Stimulated activated naive CD8-positive, alpha-beta T cell treated with anti-CD3 and anti-CD28 coated beads, Interleukin-15, amount 100 ng/mL, for 72 hours (primary cell): ENCODE results near the gene ELK3.

Experiments used
- ATAC-seq: fragments of 150-1000 bp; cut with Tn5 transposase; 2 replicates; pipeline ENCODE4 v1.10.0; 2021; ENCODE audit warnings: mild to moderate bottlenecking, moderate library complexity
- DNase-seq, 2 donors: peaks; one replicate each; pipeline ENCODE4 v3.0.0; 2021 to 2022
- H3K27ac Mint-ChIP-seq, 2 donors: one replicate each; pipeline ENCODE4 v1.8.0; 2022; ENCODE audit warnings: mild to moderate bottlenecking in 2 of 2, mixed read lengths in 2 of 2, moderate library complexity in 2 of 2
- H3K27me3 Mint-ChIP-seq: one replicate; pipeline ENCODE4 v1.8.0; 2022; ENCODE audit warnings: mixed read lengths
- H3K4me1 Mint-ChIP-seq: one replicate; pipeline ENCODE4 v1.8.0; 2022; ENCODE audit warnings: mild to moderate bottlenecking, mixed read lengths
- H3K4me3 Mint-ChIP-seq, 2 donors: one replicate each; pipeline ENCODE4 v1.8.0; 2022; ENCODE audit warnings: mild to moderate bottlenecking in 2 of 2, mixed read lengths in 2 of 2, moderate library complexity in 1 of 2
- H3K9me3 Mint-ChIP-seq, 2 donors: one replicate each; pipeline ENCODE4 v1.8.0; 2022; ENCODE audit warnings: mixed read lengths in 2 of 2

ELK3 gene

DNA sequence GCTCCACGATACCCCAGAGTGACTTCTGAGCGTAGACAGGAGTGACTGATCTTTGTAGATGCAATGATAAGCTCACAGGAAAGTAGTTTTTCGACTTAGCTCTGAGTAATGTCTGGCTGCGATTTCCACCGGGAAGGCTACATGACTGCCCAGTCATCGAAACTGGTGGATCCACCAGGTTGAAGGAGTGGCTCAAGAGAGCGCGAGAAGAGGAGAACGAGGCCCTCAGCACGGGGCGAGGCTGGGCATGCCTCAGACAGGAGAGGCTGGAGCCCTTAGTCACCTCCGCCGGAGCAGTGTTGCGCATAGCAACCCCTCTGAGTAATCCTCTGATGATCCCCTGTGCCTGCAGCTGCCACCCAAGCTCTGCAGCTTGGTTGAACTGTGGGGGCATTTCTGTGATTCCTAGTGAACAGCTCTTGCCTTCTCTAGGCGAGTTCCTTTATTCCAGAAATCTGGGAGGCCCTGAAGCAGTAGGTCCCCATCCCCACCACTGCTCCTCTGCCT, 25.6 kb downstream of the ELK3 start:
- DNase-seq (no peak), ATAC-seq (no peak)
- no peaks in the 10 kb centered on the region for H3K27me3 Mint-ChIP-seq
- peaks cover 38% of the 10 kb centered on the region for H3K4me1 Mint-ChIP-seq
- H3K4me3 Mint-ChIP-seq = no peak overlapping the region
- no peaks in the 10 kb centered on the region for H3K9me3 Mint-ChIP-seq
- peak overlapping the region in 1 of 2 donors; percentile 25 for H3K27ac Mint-ChIP-seq

DNA sequence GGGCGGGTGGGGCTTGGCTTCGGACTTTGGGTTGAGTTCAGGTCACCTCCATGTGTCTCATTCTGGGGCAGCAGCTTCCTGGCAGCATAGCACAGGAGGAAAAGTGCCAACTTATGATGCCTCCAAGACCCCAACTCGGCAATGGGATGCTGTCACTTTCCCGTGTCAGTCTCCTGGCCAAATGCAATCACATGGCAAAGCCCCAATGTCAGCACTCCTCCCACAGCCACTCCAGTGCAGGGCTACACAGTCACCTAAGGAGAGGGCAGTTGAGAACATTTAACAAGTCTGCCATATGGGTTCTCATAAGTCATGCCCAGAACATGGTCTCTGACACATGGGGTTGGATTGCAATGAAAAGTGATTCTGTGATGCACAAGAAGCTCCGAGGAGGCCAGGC, 26.7 kb downstream of the ELK3 start:
- no peaks in the 10 kb centered on the region for H3K9me3 Mint-ChIP-seq
- H3K4me1 Mint-ChIP-seq = peaks cover 26% of the 10 kb centered on the region
- no peak overlapping the region for H3K27ac Mint-ChIP-seq
- no peaks in the 10 kb centered on the region for H3K27me3 Mint-ChIP-seq
- ATAC-seq (no peak), DNase-seq (no peak)
- H3K4me3 Mint-ChIP-seq = no peak overlapping the region

DNA sequence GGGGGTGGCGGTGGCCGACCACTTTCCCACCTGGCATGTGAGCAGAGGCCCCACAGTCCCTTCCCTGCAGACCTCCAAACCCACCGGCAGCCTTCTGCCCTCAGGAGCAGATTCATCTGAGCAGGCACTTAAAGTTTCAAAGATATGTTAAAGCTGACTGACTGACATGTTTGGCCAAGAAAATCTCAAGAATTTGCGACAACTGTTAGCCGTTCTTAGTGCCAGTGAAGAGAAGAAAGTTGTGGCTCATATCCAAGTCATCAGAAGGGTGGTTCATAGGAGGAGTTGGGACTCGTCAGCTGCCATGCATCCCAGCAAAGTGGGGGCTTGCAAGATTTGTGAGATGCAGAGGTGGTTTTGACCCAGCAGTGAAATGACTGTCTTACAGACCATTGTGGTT, 27.2 kb downstream of the ELK3 start:
- H3K9me3 Mint-ChIP-seq = no peaks in the 10 kb centered on the region
- peaks cover 24% of the 10 kb centered on the region for H3K4me1 Mint-ChIP-seq

DNA sequence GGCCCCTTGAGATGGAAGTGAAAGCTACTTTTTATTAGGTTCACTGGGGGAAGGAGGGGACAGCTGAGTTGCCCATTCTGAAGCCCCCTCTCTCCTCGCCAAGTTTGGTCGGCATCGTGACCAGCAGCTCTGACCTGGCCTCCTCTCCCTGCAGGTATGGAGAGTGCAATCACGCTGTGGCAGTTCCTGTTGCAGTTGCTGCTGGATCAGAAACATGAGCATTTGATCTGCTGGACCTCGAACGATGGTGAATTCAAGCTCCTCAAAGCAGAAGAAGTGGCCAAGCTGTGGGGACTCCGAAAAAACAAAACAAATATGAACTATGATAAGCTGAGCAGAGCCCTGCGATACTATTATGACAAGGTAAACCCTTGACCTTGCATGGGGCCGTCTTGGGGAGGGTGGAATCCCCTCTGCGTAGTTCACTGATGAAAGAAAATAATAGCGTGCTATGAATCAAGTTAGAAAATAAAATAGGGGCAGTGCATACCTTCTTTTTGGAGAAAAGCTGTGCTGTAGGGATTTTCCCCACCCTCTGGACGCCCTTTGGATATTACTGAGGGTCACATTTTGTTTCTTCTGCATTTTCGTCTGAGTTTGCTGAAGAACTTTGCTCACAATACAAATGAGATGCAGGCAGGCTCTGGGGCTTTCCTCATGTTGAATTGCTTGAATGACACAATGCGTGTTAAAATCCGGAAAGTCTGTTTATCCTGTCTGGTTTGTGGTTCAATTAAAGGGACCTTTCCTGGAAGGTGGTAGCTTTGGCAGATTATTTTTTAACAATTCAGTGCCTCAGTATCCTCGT, 29.4 kb downstream of the ELK3 start:
- no peak overlapping the region for H3K4me3 Mint-ChIP-seq
- DNase-seq = no peak
- no peaks in the 10 kb centered on the region for H3K27me3 Mint-ChIP-seq
- H3K4me1 Mint-ChIP-seq = peaks cover 34% of the 10 kb centered on the region
- H3K27ac Mint-ChIP-seq = no peak overlapping the region
- no peak for ATAC-seq
- H3K9me3 Mint-ChIP-seq = no peaks in the 10 kb centered on the region

More for the DNA sequence above, 27.2 kb downstream of the ELK3 start:
- Mint-ChIP-seq H3K27ac (no peak overlapping the region), H3K4me3 (no peak overlapping the region), H3K27me3 (no peaks in the 10 kb centered on the region)
- ATAC-seq (no peak), DNase-seq (no peak)

DNA sequence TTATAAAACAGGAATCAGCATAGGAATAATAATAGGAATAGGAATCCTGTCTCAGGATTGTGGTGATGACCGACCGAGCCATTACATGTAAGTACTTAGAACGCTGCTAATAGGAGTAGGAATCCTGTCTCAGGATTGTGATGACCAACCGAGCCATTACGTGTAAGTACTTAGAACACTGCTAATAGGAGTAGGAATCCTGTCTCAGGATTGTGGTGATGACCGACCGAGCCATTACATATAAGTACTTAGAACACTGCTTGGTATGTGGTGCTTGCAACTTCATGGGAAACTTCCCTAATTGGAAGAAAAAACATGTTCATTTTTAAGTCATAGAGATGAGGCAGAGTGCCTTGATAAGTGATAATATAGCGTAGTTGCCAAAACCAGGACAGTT, 30.0 kb downstream of the ELK3 start:
- Mint-ChIP-seq H3K27ac (no peak overlapping the region), H3K9me3 (no peaks in the 10 kb centered on the region), H3K4me3 (no peak overlapping the region), H3K27me3 (no peaks in the 10 kb centered on the region), H3K4me1 (peaks cover 34% of the 10 kb centered on the region)
- ATAC-seq (no peak), DNase-seq (no peak)

DNA sequence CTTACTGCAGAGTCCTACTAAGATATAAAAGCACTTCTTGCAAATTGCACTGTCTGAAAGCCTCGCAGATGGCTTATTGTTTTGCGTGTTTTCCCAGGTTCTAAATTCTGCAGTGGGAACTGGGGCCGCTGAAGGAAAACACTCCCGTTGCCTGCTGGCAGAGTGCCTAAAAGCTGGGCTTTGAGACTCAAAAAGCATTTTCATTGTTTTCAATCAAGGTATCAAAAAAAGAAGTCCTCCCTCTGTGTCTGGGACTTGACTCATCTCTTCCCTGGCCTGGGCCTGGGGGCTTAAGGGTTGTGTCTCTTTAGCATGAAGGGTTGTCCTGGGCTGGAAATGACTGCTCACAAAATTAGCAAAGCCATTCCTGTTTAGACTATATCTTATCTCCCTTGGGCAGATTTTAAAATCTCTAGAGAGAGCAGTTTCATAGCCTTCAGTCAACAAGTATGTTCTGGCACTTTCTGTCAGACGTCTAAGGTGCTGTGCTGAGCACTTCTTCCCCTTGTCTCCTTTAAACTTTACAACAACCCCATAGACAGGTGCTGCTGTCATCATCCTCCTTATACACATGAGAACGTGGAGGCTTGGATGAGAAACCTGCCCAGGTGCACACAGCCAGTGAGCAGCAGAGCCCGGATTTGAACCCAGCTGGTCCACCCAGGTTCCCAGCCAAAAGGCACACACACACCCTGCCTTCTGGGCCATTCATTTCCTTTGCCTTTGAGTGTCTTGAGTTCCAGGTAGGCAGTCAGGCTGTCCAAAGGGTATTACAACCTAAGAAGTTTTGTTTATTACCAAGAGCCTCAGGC, 31.1 kb downstream of the ELK3 start:
- DNase-seq = no peak
- ATAC-seq = no peak
- Mint-ChIP-seq H3K27me3 (no peaks in the 10 kb centered on the region), H3K4me1 (peaks cover 29% of the 10 kb centered on the region), H3K4me3 (no peak overlapping the region), H3K27ac (no peak overlapping the region), H3K9me3 (no peaks in the 10 kb centered on the region)

DNA sequence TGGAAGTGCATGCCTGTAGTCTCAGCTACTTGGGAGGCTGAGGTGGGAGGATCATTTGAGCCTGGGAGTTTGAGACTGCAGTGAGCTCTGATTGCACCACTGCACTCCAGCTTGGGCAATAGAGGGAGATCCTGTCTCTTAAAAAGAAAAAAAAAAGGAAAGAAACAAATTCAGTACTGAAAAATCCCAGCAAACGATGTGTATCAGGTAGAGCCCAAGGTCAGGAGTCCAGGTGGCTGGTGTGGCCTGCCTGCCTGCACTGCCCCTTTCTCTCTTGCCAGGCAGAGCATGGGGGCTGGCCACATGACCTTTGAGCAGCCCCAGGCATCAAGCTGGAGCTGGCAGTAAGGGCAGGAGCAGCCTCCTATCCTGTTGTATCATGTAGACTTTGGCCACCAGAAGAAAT, 31.8 kb downstream of the ELK3 start:
- no peak for DNase-seq
- ATAC-seq = no peak
- H3K9me3 Mint-ChIP-seq = no peaks in the 10 kb centered on the region
- H3K27me3 Mint-ChIP-seq = no peaks in the 10 kb centered on the region
- no peak overlapping the region for H3K27ac Mint-ChIP-seq
- no peak overlapping the region for H3K4me3 Mint-ChIP-seq
- H3K4me1 Mint-ChIP-seq = peaks cover 28% of the 10 kb centered on the region

DNA sequence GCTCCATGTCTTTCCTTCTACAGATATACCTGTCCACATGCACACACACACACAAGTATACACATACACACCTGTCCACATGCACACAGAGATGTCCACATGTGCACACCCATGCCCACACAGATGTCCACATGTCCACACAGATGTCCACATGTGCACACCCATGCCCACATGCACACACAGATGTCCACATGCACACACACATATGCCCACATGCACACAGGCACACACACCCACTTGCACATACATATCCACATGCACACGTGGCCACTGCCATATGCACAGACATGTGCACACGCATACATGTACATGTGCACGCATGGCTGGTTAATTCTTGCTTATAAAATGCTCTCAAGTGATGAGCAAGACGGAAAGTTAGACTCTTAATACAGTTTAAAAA, 32.2 kb downstream of the ELK3 start:
- ATAC-seq = no peak
- H3K9me3 Mint-ChIP-seq = no peaks in the 10 kb centered on the region
- peaks cover 28% of the 10 kb centered on the region for H3K4me1 Mint-ChIP-seq
- H3K4me3 Mint-ChIP-seq = no peak overlapping the region
- H3K27me3 Mint-ChIP-seq = no peaks in the 10 kb centered on the region
- DNase-seq = no peak
- H3K27ac Mint-ChIP-seq = no peak overlapping the region

DNA sequence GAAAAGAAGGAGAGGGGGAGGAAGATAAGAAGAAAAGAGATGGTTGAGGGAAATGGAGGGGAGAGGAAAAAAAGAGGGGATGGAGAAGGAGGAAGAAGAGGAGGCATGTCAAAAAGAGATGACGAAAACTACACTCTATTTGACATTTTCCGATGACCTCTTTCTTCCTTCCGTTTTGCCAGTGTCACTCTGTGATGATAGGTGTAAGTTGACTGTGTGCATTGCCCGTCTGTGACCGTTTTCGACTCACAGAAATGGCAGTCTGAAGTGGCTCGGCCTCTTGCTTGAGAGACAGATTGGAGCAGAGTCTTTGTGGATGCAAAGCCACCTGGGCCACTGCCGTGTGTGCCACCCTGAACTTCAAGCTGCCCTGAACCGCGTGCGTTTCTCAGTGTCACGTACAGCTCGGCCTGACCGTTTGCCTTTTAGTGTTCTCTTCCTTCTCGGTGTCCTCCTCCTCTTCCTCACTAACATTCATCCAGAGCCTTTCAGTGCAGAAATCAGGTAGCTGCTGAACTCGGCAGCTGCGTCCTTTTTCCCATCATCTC, 32.7 kb downstream of the ELK3 start:
- ATAC-seq = no peak
- Mint-ChIP-seq H3K9me3 (no peaks in the 10 kb centered on the region), H3K4me3 (no peak overlapping the region), H3K27ac (peak overlapping the region in 1 of 2 donors; percentile 15), H3K4me1 (peaks cover 31% of the 10 kb centered on the region), H3K27me3 (no peaks in the 10 kb centered on the region)
- no peak for DNase-seq

DNA sequence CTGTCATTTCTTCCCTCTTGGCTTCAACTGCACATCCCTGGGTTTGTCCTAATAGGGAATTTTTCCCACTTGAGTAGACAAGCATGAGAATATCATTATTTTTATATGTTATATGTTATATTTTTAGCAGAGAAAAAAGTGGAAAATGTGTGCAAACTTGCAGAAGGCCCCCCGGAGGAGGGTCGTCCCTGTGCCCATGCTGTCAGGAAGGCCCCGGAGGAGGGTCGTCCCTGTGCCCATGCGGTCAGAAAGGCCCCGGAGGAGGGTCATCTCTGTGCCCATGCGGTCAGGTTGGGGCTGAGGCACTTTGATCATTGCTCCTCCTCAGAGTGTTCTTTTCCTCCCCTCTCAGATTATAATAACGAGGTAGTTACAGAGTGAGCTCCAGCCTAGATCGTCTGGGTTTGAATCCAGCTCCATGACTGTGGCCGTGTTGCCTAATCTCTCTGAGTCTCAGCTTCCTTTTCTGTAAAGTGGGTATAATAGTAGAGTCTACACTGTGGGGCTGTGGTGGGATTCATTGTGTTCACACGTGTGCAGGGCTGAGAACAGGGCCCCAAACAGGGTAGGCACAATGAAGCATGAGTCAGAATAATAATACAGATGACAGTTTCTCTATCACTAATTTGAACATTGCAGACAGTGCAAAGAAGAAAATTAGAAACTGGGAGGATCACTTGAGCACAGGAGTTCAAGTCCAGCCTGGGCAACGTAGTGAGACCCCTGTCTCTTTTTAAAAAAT, 33.4 kb downstream of the ELK3 start:
- no peak overlapping the region for H3K4me3 Mint-ChIP-seq
- DNase-seq (no peak), ATAC-seq (peak; percentile 86)
- no peaks in the 10 kb centered on the region for H3K27me3 Mint-ChIP-seq
- peaks cover 33% of the 10 kb centered on the region for H3K4me1 Mint-ChIP-seq
- H3K27ac Mint-ChIP-seq = peak overlapping the region in 1 of 2 donors; percentile 15
- no peaks in the 10 kb centered on the region for H3K9me3 Mint-ChIP-seq

DNA sequence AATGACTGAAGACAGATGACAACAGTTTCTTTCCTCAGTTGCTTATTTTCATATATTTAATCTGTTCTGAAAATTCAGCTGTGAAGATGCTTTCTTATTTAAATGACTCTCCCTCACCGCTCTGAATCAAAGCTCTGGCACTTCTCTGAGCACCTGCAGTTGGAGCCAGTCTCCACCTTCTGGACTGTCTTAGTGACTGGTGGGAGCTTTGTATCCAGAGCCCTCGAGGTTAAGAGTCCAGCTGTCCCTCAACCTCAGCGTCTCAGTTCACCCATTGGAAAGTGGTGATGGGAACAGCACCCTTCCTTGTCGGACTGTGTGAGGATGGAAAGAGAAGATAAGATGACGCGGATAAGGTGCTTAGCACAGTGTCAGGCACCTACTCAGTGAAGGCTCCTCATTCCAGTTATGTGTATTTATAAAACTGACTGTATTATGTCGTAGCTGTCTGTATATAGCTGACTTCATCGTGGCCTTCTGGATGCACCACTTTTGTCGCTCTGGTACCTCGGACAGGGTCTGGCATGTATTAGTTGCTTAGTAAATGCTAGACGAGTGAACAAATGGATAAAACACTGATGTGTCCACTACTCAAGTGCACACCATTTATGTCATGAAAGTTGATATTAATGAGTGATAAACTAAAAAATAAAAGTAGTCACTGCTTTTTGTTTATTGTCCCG, 34.5 kb downstream of the ELK3 start:
- Mint-ChIP-seq H3K27ac (no peak overlapping the region), H3K9me3 (no peaks in the 10 kb centered on the region), H3K4me3 (no peak overlapping the region), H3K27me3 (no peaks in the 10 kb centered on the region), H3K4me1 (peaks cover 22% of the 10 kb centered on the region)
- DNase-seq (no peak), ATAC-seq (no peak)

DNA sequence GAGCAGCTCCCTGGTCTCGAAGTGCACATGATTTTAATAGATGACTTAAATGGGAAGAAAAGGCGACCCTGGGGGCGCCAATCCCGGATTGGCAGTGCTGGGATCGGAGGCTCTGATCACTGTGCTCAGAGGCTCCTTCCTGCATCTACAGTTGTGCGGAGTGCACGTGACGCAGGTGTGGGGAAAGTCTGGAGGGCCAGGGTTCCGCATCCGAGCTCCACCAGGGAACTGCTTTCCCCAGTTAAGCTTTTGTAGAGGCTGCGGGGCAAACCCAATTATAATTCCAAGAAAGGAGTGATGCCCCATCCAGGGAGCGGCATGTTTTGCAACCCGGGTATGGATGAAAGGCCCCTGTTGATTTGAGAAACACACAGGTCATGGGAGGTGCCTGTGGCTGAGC, 36.5 kb downstream of the ELK3 start:
- ATAC-seq (no peak), DNase-seq (no peak)
- Mint-ChIP-seq H3K9me3 (no peaks in the 10 kb centered on the region), H3K4me3 (no peak overlapping the region), H3K4me1 (peaks cover 37% of the 10 kb centered on the region), H3K27me3 (no peaks in the 10 kb centered on the region), H3K27ac (no peak overlapping the region)

DNA sequence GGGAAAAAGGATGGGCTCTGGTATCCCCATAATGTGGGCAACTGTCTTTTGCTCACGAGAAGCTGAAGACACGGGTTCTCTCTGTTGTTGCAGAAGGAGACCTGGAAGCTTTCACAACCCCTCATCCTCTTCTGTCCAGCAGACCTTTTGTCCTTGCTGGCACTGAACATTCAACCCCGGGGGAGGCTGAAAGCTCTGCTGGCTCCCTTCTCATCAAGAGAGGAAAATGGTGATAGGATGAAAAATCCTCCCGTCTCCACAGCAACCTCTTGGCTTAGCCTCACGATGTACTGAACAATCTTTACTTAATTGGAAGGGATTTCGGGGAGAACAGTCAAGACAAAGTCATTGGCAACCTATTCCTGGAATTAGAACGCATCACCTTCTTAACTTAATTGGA, 39.0 kb downstream of the ELK3 start:
- no peak for ATAC-seq
- Mint-ChIP-seq H3K27ac (no peak overlapping the region), H3K9me3 (no peaks in the 10 kb centered on the region), H3K4me1 (peaks cover 45% of the 10 kb centered on the region), H3K4me3 (no peak overlapping the region), H3K27me3 (no peaks in the 10 kb centered on the region)
- no peak for DNase-seq

DNA sequence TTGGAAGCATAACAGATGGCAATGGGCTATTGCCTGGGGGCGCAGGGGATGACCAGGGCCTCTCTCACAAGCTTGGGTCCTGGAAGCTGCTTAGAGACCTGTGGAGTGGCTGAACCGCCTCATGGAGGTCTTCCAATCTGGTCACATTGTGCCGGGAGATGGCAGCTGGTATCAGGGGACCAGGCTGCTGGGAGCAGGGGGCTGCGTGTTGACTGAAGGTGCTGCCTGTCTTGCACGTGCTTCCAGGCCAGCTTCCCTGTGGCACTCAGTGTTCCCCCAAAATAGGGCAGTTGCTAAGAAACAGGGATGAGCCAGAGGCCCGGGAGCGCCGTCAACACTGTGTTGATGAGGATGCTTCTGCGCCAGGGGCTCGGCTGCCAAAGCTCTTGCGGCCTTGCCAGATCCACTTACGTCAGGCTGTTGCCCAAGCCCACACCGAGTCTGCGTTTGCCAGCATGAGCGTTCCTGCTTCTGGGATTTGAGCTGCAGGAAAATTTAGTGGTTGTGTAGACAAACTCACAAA, 39.8 kb downstream of the ELK3 start:
- Mint-ChIP-seq H3K27me3 (no peaks in the 10 kb centered on the region), H3K4me1 (peaks cover 46% of the 10 kb centered on the region), H3K4me3 (no peak overlapping the region), H3K9me3 (no peaks in the 10 kb centered on the region), H3K27ac (no peak overlapping the region)
- ATAC-seq = no peak
- no peak for DNase-seq
